Left ventricle myocardium superior (tissue), 1 donor: ENCODE measurements around the gene KIF4B. TPM values are rescaled to one million over a fixed set of nuclear protein-coding genes. Genes with fewer than 3 reads are reported as not detected.
"Not testable (repeated sequence)": the region's sequence is repeated elsewhere in the genome, so short reads cannot be mapped to it uniquely, and the experiment has no call there.

ENCODE experiments used
- ATAC-seq: fragments of 200-7000 bp; cut with Tn5 transposase; one replicate; pipeline ENCODE4 v1.9.1; 2020; ENCODE audit warnings: mild to moderate bottlenecking, moderate library complexity
- DNase-seq: peaks from one replicate; pipeline ENCODE4 v3.0.0-alpha.2; 2020
- intact Hi-C: fragments of 100-400 bp; cut with micrococcal nuclease; formaldehyde crosslinking; loops from one replicate; pipeline ENCODE4 v1.11.0; 2022
- total RNA-seq: library from RNA; stranded (reverse); fragmentation: NEBNext Ultra II Directional; extraction: Animal tissue kit (Norgen Biotek cat#: 25700); gene quantifications from one replicate; pipeline ENCODE4 v1.2.1, GENCODE V29; 2021
- donor health status: DM: no; HTN: yes; CAD: no; lungs with severe emphysema.

KIF4B gene
- total RNA-seq, 1 donor from 2014 or later, result 0.05 TPM

DNA sequence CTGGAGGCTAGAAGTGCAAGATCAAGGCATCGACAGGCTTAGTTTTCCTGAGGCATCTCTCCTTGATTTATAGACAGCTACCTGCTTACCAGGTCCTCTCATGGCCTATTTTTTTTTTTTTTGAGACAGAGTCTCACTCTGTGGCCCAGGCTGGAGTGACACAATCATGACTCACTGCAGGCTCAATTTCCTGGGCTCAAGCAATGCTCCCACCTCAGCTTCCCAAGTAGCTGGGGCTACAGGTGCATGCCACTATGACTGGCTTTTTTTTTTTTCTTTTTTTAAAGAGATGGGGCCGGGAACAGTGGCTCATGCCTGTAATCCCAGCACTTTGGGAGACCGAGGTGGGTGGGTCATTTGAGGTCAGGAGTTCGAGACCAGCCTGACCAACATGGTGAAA is 10.8 kb upstream of the KIF4B start:
- intact Hi-C loops, ATAC-seq, DNase-seq: not testable (repeated sequence)

DNA sequence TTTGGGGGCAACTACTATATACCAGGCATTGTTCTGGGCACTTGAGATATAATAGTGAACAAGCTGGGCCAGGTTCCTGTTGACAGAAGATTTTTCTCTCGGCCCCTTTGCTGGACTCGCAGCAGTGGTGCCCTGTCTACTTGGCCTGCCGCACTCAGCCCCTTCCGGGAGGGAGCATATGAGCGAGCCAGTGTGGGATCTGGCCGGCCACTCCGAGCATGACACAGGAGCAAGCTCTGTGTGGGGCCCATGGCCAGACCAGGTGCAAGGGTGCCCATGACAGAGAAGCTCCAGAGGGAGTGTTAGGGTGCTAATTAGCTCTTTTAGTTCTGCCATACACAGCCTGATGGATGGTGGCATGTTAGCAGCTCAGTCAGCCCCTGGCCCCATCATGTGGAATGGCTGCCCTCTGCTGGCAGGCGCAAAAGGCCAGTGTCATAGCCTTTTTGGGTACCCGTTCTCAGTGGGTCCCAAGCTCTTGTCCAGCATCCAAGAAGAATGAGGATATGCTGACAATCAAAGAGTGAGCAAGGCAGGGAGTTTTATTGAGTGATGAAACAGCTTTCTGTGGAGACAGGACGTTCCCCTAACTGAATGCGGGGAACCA is 9.3 kb upstream of the KIF4B start:
- intact Hi-C loops, result no loop called here

DNA sequence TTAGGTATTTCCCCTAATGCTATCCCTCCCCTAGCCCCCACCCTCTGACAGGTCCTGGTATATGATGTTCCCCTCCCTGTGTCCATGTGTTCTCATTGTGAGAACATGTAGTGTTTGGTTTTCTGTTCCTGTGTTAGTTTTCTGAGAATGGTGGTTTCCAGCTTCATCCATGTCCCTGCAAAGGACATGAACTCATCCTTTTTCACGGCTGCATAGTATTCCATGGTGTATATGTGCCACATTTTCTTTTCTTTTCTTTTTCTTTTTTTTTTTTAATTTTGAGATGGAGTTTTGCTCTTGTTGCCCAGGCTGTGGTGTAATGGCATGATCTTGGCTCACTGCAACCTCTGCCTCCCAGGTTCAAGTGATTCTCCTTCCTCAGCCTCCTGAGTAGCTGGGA is 7.3 kb upstream of the KIF4B start:
- intact Hi-C loops, DNase-seq, ATAC-seq: not testable (repeated sequence)

More for the DNA sequence above, 9.3 kb upstream of the KIF4B start:
- ATAC-seq (no peak), DNase-seq (peak; percentile 39)

DNA sequence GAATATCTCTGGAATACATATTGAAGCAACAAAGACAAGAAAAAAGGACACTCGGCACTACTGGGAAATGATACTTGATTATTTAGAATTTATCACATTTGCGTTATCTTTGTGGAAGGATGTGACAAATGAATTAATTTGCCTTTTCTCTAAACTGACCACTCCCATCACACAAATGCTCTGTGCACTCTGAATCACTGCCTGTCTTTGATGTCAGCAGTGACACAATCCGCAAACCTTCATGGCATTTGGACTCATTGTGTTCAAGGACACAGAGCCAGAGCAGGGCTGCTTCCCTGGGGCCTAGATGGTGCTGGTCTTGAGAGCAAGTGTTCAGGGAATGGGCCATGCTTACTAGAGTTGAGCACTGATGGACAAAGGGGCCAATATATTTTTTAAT is 4.9 kb upstream of the KIF4B start:
- intact Hi-C loops, result no loop called here
- no peak for ATAC-seq
- no peak for DNase-seq

DNA sequence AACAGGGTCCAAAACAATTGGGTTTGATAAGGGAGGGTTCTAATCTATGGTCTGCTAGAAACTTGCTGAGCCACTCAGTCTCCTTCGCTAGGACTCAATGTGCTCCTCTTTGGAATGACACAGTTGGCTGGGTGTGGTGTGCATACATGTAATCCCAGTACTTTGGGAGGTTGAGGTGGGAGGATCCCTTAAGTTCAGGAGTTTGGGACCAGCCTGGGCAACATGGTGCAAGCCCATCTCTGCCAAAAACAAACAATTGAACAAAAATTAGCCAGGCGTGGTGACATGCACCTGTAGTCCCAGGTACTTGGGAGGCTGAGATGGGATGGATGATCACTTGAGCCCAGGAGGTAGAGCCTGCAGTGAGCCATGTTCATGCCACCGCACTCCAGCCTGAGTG is 2.7 kb upstream of the KIF4B start:
- ATAC-seq (no peak), DNase-seq (no peak)
- intact Hi-C loops, result no loop called here

DNA sequence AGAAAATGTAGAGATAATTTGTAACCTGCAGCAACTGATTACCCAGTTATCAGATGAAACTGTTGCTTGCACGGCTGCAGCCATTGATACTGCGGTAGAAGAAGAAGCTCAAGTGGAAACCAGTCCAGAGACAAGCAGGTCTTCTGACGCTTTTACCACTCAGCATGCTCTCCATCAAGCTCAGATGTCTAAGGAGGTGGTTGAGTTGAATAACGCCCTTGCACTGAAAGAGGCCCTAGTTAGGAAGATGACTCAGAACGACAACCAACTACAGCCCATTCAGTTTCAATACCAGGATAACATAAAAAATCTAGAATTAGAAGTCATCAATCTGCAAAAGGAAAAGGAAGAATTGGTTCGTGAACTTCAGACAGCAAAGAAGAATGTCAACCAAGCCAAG is 1.7 kb downstream of the KIF4B start:
- DNase-seq (no peak), ATAC-seq (no peak)
- intact Hi-C loops, result no loop called here

DNA sequence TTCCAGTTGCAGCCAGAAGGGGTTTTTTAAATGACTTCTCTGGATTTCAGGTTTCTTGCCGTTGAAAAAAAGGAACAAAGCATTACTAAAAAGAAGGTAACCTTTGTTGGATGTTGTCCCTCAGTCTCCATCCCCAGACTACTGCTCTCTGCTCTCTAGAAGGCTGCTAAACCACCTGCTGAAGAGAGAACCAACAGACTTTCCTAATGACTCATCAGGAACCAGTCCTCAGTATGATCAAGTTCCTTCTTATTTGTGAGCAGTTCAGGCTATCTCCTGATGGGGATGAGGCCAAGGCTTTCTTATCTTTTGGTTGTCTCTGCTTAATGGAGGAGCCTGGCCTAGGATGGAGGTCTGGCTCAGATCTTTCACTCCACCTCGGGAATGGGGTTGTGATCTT is 4.1 kb downstream of the KIF4B start:
- DNase-seq, result no peak
- ATAC-seq, result no peak

DNA sequence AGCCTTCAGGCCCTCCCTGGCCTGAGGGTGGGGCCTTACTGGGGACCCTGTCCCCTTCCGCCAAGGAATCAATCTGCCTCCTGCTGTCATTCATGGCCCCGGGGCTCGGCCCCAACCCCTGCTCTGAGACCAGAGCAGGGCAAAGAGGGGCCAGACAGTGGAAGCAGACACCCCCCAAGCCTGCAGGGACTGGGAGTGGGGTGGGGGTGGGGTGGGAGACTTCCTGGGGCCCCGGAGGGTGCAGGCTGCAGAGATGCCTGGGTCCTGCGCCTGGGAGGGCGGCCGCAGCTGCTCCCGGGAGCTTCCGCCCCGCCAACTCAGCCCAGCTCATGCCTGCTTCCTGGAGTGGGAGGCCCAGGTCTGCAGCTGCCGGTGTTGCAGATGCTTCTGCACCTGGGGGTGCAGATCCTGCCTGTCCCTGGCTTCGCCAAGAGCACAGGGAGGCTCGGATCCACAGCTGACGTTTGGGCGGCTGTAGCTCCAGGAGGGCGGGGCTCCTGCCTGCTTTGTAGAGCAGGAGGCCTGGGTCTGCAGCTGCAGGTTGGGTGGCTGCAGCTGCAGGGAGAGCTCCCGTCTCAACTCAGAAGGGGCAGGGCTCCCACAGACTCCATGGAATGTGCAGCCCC is 6.2 kb downstream of the KIF4B start:
- ATAC-seq (no peak), DNase-seq (no peak)
- intact Hi-C loops, result no loop called here

More for the DNA sequence above, 4.1 kb downstream of the KIF4B start:
- intact Hi-C loops, result no loop called here

DNA sequence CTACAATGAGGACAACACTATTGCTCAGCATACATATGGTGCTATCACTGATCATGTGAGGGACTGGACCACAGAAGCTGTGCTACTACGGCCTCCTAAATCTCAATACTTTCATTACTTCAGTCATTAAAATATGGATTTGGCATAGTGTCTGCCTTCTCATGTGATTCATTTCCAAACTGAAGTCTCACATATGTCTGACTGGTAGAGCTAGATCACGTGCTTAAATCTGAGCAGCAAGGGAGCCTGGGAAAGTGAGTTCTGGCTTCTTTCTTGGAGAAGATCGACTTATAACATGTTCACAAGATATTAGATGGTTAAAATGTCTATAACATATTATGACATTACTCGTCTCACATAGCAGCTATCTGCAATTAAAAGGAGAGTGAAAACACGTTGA is 8.3 kb downstream of the KIF4B start:
- no peak for ATAC-seq
- intact Hi-C loops, result no loop called here
- DNase-seq, result no peak

DNA sequence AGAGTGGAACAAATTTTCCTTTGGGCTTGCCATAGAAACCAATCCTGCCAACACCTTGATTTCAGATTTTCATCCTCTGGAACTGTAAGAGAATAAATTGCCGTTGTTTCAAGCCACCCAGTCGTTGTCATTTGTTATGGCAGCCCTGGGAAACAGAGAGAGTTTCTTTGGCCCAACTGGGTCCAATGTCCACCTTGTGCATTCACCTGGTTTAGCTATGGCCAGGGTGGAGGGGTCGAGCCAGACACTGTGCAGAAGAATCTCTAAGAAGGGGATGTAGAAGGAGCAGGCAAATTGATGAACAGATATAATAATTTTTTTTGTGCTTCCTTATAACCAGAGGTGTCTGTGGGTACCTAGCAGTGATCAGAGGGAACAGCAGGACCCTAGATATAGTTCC is 9.8 kb downstream of the KIF4B start:
- DNase-seq, result no peak

DNA sequence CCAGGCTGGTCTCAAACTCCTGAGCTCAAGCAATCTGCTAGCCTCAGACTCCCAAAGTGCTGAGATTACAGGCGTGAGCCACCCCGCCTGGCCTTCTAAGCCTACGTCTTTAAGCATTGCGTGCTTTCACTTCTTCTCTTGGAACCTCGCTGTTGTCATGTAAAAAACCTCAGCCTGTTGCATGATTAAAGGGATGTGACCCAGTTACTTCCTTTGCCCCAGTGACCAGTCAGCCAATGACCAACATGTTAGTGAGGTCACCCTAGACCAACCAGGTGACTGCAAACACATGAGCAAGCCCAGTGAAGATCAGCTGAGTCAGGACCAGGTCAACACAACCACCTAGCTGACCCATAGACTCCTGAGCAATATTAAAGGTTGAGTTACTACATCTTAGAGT is 10.5 kb downstream of the KIF4B start:
- intact Hi-C loops, result no loop called here
- ATAC-seq (no peak), DNase-seq (no peak)

More for the DNA sequence above, 9.8 kb downstream of the KIF4B start:
- no peak for ATAC-seq
- intact Hi-C loops, result no loop called here

DNA sequence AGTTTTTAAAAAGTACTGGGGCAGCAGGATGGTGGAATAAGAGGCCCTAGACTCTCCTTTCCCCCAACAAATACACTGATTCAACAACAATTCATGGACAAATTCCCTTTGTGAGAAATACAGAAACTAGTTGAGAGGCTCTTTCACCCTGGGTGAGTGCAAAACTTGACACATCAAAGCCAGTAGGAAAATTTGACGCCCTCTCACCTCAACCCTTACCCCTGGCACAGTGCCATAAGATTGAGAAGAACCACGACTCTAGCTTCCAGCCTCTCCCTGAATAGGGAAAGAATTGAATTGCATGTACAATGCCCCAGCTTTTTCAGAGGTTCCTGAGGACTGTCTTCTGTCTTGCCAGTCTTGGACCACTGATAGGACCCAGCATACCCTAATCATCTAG is 12.3 kb downstream of the KIF4B start:
- ATAC-seq (no peak), DNase-seq (no peak)
- intact Hi-C loops, result no loop called here

DNA sequence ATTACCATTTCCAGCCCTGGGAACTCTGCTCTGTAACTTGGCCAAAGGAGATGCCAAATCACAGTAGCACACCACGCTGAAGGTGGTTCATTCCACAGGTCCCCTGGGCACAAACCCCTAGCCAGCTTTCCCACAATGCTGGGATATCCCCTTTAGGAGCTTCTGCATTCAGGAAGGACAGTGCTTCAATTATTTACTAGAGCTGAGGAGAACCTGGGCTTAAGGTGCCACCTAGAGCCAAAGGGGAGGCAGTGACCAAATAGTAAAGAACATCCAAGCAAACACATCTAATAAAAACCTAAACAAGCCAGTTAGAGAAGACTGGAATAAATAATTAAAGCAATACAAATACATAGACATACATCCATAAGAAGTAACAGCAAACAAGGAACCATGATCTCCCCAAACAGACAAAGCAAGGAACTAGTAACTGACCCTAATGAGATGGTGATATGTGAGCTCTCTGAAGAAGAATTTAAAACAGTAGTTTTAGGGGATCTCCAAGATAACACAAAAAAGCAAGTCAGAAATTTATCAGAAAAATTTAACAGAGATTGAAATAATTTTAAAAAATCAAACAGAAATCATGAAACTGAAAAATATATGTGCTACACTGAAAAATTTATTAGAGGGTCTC is 14.6 kb downstream of the KIF4B start:
- DNase-seq, result no peak
- intact Hi-C loops, result no loop called here
- ATAC-seq, result no peak

DNA sequence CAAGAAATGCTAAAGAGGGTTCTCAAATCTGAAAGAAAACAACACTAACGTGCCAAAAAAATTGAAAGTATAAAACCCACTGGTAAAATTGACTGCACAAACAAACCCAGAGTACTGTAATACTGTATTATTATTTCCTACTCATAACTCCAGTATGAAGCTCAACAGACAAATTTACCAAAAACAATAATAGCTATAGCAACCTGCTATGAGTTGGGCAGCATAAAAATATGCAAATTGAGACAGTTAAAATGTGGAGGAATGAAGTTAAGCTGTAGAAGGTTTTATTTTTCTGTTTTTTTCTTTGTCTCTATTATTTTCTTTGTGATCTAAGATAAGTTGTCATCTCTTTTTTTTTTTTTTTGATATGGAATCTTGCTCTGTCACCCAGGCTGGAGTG is 15.7 kb downstream of the KIF4B start:
- no peak for DNase-seq
- ATAC-seq, result no peak
- intact Hi-C loops, result no loop called here

DNA sequence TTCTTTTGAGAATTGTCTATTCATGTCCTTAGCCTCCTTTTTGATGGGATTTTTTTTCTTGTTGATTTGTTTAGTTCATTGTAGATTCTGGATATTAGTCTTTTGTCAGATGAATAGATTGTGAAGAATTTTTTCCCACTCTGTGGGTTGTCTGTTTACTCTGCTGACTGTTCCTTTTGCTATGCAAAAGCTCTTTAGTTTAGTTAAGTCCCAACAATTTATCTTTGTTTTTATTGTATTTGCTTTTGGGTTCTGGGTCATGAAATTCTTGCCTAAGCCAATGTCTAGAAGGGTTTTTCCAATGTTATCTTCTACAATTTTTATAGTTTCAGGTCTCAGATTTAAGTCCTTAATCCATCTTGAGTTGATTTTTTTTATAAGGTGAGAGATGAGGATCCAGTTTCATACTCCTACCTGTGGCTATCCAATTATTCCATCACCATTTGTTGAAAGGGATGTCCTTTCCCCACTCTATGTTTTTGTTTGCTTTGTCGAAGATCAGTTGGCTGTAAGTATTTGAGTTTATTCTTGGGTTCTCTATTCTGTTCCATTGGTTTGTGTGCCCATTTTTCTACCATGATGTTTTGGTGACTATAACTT is 20.7 kb downstream of the KIF4B start:
- DNase-seq, intact Hi-C loops, ATAC-seq: not testable (repeated sequence)

DNA sequence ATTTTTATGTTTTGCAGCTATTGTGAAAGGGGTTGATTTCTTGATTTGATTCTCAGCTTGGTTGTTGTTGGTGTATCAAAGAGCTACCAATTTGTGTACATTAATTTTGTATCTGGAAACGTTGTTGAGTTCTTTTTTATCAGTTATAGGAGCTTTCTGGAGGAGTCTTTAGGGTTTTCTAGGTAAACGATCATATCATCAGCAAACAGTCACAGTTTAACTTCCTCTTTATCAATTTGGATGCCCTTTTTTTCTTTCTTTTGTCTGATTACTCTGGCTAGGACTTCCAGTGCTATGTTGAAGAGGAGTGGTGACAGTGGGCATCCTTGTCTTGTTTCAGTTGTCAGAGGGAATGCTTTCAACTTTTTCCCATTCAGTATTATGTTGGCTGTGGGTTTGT is 21.5 kb downstream of the KIF4B start:
- intact Hi-C loops, ATAC-seq, DNase-seq: not testable (repeated sequence)

DNA sequence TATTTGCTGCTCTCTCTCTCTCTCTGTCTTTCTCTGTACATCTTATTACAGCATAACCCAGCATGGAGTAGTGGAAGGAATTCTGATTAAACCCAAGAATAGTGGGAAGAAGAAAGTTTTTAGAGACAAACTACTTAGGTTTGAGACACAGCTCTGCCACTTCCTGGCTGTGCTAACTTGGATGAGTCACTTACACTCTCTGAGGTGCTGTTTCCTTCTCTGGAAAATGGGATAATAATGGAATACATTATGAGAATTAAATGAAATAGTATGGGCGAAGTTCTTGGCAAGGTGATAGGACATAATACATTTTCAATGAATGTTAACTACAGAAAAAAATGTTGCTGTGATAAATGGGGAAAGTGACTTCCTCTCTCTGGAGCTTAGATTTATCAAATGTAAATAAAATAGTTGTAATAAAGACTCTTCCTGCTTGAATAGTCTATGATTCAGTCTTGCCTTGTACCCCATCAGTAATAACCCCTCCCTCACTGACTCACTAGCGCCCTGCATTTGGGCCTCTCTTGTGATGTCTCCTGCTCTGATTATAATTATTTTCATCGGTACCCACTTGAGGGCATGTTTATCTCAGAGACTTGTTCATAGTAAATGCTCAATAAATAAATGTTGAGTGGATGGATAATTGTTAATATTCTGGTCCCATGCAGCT is 27.6 kb downstream of the KIF4B start:
- intact Hi-C loops, result no loop called here
- no peak for ATAC-seq
- no peak for DNase-seq

DNA sequence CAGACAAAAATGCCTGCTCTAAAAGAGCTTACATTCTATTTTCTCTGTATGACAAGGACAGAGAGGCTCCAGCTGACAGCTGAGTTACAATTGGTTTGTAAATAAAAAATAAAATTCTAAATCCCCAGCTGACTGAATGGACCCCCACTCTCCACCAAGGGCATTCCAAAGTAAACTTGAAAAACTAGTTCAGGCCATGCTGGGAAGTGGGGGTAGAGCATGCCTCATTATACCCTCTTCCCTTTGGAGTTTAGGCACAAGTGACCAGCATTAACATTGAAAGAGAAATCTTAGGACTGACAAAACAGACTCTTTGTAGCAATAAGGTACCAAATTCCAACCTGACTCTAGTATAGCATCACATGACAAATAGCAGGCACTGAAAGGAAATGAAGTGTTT is 31.0 kb downstream of the KIF4B start:
- ATAC-seq (no peak), DNase-seq (no peak)
- intact Hi-C loops, result no loop called here

DNA sequence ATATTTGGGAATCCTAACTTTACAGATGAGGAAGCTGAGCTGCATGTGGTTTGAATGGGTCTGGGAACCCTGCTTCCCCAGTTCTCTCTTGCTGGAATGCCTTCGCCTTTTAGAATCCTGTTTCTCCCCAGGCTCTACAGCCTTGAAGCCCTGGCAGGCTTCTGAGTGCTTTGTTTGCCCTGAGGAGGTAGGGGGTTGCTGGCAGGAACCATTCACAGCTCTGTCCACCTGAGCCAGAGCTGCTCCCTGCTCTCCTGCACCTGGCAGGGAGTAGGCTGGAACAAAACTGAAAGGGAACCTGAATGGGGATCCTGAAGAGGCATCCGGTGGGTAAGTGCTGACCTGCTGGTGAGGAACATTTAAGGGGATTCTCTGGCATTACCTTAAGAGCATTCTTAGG is 33.0 kb downstream of the KIF4B start:
- intact Hi-C loops, result no loop called here
- ATAC-seq (no peak), DNase-seq (no peak)

DNA sequence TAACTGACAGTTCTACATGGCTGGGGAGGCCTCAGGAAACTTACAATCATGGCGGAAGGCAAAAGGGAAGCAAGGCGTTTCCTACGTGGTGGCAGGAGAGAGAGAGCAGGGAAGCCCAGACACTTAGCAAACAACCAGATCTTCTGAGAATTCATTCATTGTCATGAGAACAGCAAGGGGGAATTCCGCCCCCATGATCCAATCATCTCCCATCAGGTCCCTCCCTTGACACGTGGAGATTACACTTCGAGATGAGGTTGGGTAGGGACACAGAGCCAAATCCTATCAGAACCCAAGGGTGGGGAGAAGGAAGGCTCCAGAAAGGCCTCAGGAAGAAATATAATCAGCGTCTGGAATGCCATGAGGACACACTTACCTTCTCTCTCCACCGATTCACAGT is 34.3 kb downstream of the KIF4B start:
- DNase-seq (no peak), ATAC-seq (no peak)
- intact Hi-C loops, result no loop called here
